HEK293T (cell line): ENCODE results near the gene ALDOC.

Experiments
- BHLHE40 ChIP-seq: fragments of 450-650 bp; IDR thresholded peaks from 2 replicates; pipeline ENCODE4 v1.6.1; 2016; ENCODE audit warnings: mild to moderate bottlenecking, moderate library complexity, borderline replicate concordance
- CTBP1 ChIP-seq: fragments of 450-650 bp; IDR thresholded peaks from 2 replicates; pipeline ENCODE4 v1.6.1; 2016; ENCODE audit warnings: borderline replicate concordance
- ELF4 ChIP-seq: fragments of 450-650 bp; IDR thresholded peaks from 2 replicates; pipeline ENCODE4 v1.6.1; 2017; ENCODE audit warnings: antibody characterized with exemption
- FOXA1 ChIP-seq: fragments of 450-650 bp; IDR thresholded peaks from 2 replicates; pipeline ENCODE4 v1.6.1; 2016; ENCODE audit warnings: mild to moderate bottlenecking
- FOXK2 ChIP-seq: fragments of 450-650 bp; IDR thresholded peaks from 2 replicates; pipeline ENCODE4 v1.6.1; 2016; ENCODE audit warnings: mild to moderate bottlenecking
- FOXM1 ChIP-seq: fragments of 450-650 bp; IDR thresholded peaks from 2 replicates; pipeline ENCODE4 v1.6.1; 2017; ENCODE audit warnings: mild to moderate bottlenecking, borderline replicate concordance
- NFRKB ChIP-seq: fragments of 450-650 bp; IDR thresholded peaks from 2 replicates; pipeline ENCODE4 v1.6.1; 2016; ENCODE audit warnings: mild to moderate bottlenecking, moderate library complexity
- SP1 ChIP-seq: fragments of 450-650 bp; IDR thresholded peaks from 2 replicates; pipeline ENCODE4 v1.6.1; 2017
- SUZ12 ChIP-seq: fragments of 450-650 bp; IDR thresholded peaks from 2 replicates; pipeline ENCODE4 v1.6.1; 2016; ENCODE audit warnings: mild to moderate bottlenecking
- TARDBP ChIP-seq: fragments of 450-650 bp; IDR thresholded peaks from 2 replicates; pipeline ENCODE4 v1.6.1; 2016

GRCh38 chr17:28523186-28523585, 53.5 kb downstream of the ALDOC start:
- TF ChIP-seq FOXK2 (no peak), TARDBP (no peak), BHLHE40 (no peak), FOXM1 (no peak), SP1 (no peak), FOXA1 (no peak), NFRKB (no peak), SUZ12 (no peak), CTBP1 (no peak), ELF4 (no peak)
